Loucy (cell line): Measurements from ENCODE around the gene ABCC9.

Experiments used
- H2AFZ ChIP-seq: fragments of 200-600 bp; sonication (generic); 2 replicates; pipeline ENCODE4 v1.6.0; 2016; ENCODE audit warnings: antibody characterized with exemption, mild to moderate bottlenecking, low read length, moderate library complexity
- H3F3A ChIP-seq: fragments of 200-600 bp; 2 replicates; pipeline ENCODE4 v1.6.0; 2016; ENCODE audit warnings: antibody characterized with exemption, low read depth, mild to moderate bottlenecking
- H3K27me3 ChIP-seq: fragments of 200-600 bp; sonication (generic); 2 replicates; pipeline ENCODE4 v1.6.1; 2014; ENCODE audit warnings: low read length, mild to moderate bottlenecking; ENCODE audit not compliant: insufficient read depth, poor library complexity, severe bottlenecking
- H3K36me3 ChIP-seq: fragments of 200-600 bp; sonication (generic); 2 replicates; pipeline ENCODE4 v1.6.1; 2016; ENCODE audit warnings: low read length; ENCODE audit not compliant: insufficient read depth
- H3K4me1 ChIP-seq: fragments of 200-600 bp; sonication (generic); 2 replicates; pipeline ENCODE4 v1.5.1; 2014; ENCODE audit warnings: low read length, mild to moderate bottlenecking; ENCODE audit not compliant: insufficient read depth, poor library complexity, severe bottlenecking
- H3K4me2 ChIP-seq: fragments of 200-600 bp; sonication (generic); 2 replicates; pipeline ENCODE4 v1.6.0; 2014; ENCODE audit warnings: antibody characterized with exemption, low read length, low read depth, mild to moderate bottlenecking; ENCODE audit not compliant: poor library complexity, severe bottlenecking
- H3K4me3 ChIP-seq: fragments of 200-600 bp; sonication (generic); 2 replicates; pipeline ENCODE4 v1.5.1; 2014; ENCODE audit warnings: low read length, mild to moderate bottlenecking, mixed read lengths; ENCODE audit not compliant: poor library complexity, severe bottlenecking
- H3K79me2 ChIP-seq: fragments of 200-600 bp; sonication (generic); 2 replicates; pipeline ENCODE4 v1.6.1; 2014; ENCODE audit warnings: low read length; ENCODE audit not compliant: insufficient read depth
- H3K9ac ChIP-seq: fragments of 200-600 bp; sonication (generic); 2 replicates; pipeline ENCODE4 v1.6.0; 2014; ENCODE audit warnings: mild to moderate bottlenecking, low read depth, low read length, moderate library complexity; ENCODE audit not compliant: poor library complexity, severe bottlenecking
- H3K9me2 ChIP-seq: fragments of 200-600 bp; sonication (generic); replicated peaks from 2 replicates; pipeline ENCODE4 v1.6.1; 2016; ENCODE audit warnings: low read depth, low read length, mixed read lengths
- H3K9me3 ChIP-seq: fragments of 200-600 bp; sonication (generic); 2 replicates; pipeline ENCODE4 v1.6.1; 2014; ENCODE audit warnings: mild to moderate bottlenecking, antibody characterized with exemption, low read length, low read depth; ENCODE audit not compliant: insufficient read depth
- H4K20me1 ChIP-seq: fragments of 200-600 bp; sonication (generic); 2 replicates; pipeline ENCODE4 v1.6.0; 2014; ENCODE audit warnings: antibody characterized with exemption, low read length, mild to moderate bottlenecking; ENCODE audit not compliant: insufficient read depth, poor library complexity, severe bottlenecking
- EZH2phosphoT487 ChIP-seq: fragments of 200-600 bp; IDR thresholded peaks from 2 replicates; pipeline ENCODE4 v1.6.1; 2018; ENCODE audit warnings: antibody characterized with exemption, mild to moderate bottlenecking, moderate library complexity, borderline replicate concordance
- TF ChIP-seq, protein P1 (sequence below): fragments of 200-600 bp; sonication (generic); conservative IDR thresholded peaks from 2 replicates; pipeline ENCODE4 v1.5.1; 2014; ENCODE audit warnings: mild to moderate bottlenecking, antibody characterized with exemption, low read length

Gene ABCC9

DNA sequence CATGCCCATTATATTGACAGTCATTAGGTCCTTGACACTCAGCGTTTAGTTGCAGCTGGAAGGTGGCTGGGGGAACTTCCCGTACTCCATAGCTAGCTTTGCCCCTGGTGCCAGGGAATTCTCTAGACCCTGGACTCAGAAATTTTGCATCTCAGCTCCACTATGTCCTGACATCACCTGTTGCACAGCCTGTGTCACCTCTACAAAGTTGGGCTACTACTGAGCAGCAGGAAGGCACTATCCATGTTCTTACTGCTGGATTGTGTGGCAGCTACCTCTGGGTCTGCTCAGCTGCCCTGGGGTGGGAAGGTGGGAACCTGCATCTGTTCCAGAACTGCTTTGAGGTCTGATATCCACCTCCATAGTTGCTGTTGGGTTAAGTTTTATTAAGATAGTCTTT, 177.7 kb downstream of the ABCC9 start:
- H3K9me3 ChIP-seq = no peaks in the 10 kb centered on the region
- H3K9me2 ChIP-seq = no peaks in the 10 kb centered on the region
- no peaks in the 10 kb centered on the region for H3K27me3 ChIP-seq
- no peak overlapping the region for H3K4me3 ChIP-seq
- H3K79me2 ChIP-seq = no peaks in the 10 kb centered on the region
- no peak overlapping the region for H3K9ac ChIP-seq
- H4K20me1 ChIP-seq = no peaks in the 10 kb centered on the region
- H2AFZ ChIP-seq = no peak overlapping the region
- no peaks in the 10 kb centered on the region for H3K4me1 ChIP-seq
- H3K36me3 ChIP-seq = no peaks in the 10 kb centered on the region
- no peak for TF ChIP-seq EZH2phosphoT487
- no peaks in the 10 kb centered on the region for H3F3A ChIP-seq
- no peak overlapping the region for H3K4me2 ChIP-seq

DNA sequence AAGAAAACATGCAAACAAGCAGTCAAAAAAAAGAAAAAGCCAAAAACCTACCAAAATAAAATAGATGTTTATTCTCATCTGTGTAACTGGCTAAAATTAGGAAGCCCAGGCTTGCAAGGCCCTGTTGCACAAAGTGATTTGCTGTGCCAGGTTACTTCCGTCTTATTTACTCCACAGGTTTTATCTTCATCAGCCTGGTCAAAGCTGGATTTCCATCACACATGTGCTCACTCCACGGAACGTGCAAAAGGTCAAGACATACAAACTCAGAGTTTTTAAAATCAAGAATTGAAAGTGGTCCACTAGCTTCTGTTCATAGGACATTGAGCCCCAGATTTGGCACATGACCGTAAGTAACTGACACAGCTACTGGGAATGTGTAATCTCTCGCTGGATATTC, 181.5 kb downstream of the ABCC9 start:
- Histone ChIP-seq H3K9me3 (no peaks in the 10 kb centered on the region), H3K9me2 (no peaks in the 10 kb centered on the region), H3K36me3 (no peaks in the 10 kb centered on the region), H3K79me2 (no peaks in the 10 kb centered on the region), H2AFZ (no peak overlapping the region), H3F3A (no peaks in the 10 kb centered on the region), H3K4me3 (no peak overlapping the region), H3K4me1 (no peaks in the 10 kb centered on the region), H3K4me2 (no peak overlapping the region), H4K20me1 (no peaks in the 10 kb centered on the region), H3K27me3 (no peaks in the 10 kb centered on the region), H3K9ac (no peak overlapping the region)
- TF ChIP-seq, protein P1, sequence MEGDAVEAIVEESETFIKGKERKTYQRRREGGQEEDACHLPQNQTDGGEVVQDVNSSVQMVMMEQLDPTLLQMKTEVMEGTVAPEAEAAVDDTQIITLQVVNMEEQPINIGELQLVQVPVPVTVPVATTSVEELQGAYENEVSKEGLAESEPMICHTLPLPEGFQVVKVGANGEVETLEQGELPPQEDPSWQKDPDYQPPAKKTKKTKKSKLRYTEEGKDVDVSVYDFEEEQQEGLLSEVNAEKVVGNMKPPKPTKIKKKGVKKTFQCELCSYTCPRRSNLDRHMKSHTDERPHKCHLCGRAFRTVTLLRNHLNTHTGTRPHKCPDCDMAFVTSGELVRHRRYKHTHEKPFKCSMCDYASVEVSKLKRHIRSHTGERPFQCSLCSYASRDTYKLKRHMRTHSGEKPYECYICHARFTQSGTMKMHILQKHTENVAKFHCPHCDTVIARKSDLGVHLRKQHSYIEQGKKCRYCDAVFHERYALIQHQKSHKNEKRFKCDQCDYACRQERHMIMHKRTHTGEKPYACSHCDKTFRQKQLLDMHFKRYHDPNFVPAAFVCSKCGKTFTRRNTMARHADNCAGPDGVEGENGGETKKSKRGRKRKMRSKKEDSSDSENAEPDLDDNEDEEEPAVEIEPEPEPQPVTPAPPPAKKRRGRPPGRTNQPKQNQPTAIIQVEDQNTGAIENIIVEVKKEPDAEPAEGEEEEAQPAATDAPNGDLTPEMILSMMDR = no peak
- no peak for TF ChIP-seq EZH2phosphoT487

DNA sequence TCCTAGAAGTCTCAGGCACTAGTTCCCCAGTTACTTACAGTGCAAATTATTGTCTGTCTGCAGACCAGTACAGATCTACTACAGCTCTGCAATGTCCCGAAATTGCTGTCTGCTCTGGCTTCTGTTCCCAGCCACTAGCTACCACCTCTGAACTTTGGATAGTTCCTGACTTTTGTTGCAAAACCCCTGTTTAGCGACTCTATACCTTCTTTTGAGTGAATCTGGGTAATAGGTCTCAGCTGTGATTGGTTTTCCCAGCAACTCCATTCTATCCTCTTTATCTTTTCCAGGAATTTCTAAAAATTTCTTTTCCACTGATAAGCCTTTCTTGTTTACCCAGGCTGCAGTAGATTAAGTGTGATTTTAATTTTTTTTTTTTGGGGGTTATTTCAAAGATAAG, 183.5 kb downstream of the ABCC9 start:
- Histone ChIP-seq H3K4me2 (no peak overlapping the region), H2AFZ (no peak overlapping the region), H3K27me3 (no peaks in the 10 kb centered on the region), H3K9me2 (no peaks in the 10 kb centered on the region), H4K20me1 (no peaks in the 10 kb centered on the region), H3K4me3 (no peak overlapping the region), H3K79me2 (no peaks in the 10 kb centered on the region), H3K4me1 (no peaks in the 10 kb centered on the region), H3K36me3 (no peaks in the 10 kb centered on the region), H3K9me3 (no peaks in the 10 kb centered on the region), H3K9ac (no peak overlapping the region), H3F3A (no peaks in the 10 kb centered on the region)
- TF ChIP-seq, protein P1 = no peak
- TF ChIP-seq EZH2phosphoT487 = no peak

DNA sequence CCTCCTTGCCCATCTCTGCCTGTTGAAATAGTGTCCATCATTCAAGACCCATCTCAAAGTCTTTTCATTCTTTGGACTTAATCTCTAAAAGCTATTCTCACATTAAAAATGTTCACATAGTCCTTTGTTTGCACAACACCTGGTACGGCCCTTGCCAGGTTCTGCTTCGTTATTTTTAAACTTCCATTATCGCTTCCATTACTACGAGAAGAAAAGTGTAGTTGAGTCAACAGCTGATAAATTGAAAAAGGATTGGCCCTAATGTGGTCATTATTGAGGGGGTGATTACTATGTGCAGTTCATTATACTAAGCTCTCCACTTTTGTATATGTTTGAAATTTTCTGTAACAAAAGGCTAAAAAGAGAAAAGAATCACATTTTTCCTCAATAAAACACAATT, 184.5 kb downstream of the ABCC9 start:
- no peak overlapping the region for H3K9ac ChIP-seq
- TF ChIP-seq, protein P1 = no peak
- no peak for TF ChIP-seq EZH2phosphoT487
- no peaks in the 10 kb centered on the region for H3K4me1 ChIP-seq
- no peak overlapping the region for H3K4me2 ChIP-seq
- no peaks in the 10 kb centered on the region for H3K9me2 ChIP-seq
- no peak overlapping the region for H2AFZ ChIP-seq
- no peak overlapping the region for H3K4me3 ChIP-seq
- H4K20me1 ChIP-seq = no peaks in the 10 kb centered on the region
- no peaks in the 10 kb centered on the region for H3K36me3 ChIP-seq
- H3K79me2 ChIP-seq = no peaks in the 10 kb centered on the region
- H3F3A ChIP-seq = no peaks in the 10 kb centered on the region
- no peaks in the 10 kb centered on the region for H3K9me3 ChIP-seq
- no peaks in the 10 kb centered on the region for H3K27me3 ChIP-seq
